ENCODE data around the gene ARCN1.

The ARCN1 gene

GRCh38 chr11:118641397-118642019, 69.3 kb downstream of the ARCN1 start:
- no peak for DNase-seq

GRCh38 chr11:118643142-118643994, 71.2 kb downstream of the ARCN1 start:
- peak; percentile 92 for DNase-seq

GRCh38 chr11:118643995-118644345, 71.8 kb downstream of the ARCN1 start:
- no peak for DNase-seq

GRCh38 chr11:118644496-118644895, 72.3 kb downstream of the ARCN1 start:
- no peak for DNase-seq

GRCh38 chr11:118645066-118645715, 73.0 kb downstream of the ARCN1 start:
- DNase-seq = peak; percentile 76

- peak; percentile 72 for DNase-seq
Observed at GRCh38 chr11:118646393-118646792, 74.2 kb downstream of the ARCN1 start.

GRCh38 chr11:118648291-118648690, 76.1 kb downstream of the ARCN1 start:
- no peak for DNase-seq

GRCh38 chr11:118649941-118650340, 77.7 kb downstream of the ARCN1 start:
- no peak for DNase-seq

GRCh38 chr11:118650366-118650765, 78.2 kb downstream of the ARCN1 start:
- DNase-seq = no peak

- no peak for DNase-seq
Observed at GRCh38 chr11:118651820-118652219, 79.6 kb downstream of the ARCN1 start.

Measured in NCI-H446 treated with DMSO at 0.1 percent for 48 hours (cell line).